ENCODE results near the gene CEP68.
"Not testable (repeated sequence)": the region's sequence is repeated elsewhere in the genome, so short reads cannot be mapped to it uniquely, and the experiment has no call there.

The CEP68 gene

GRCh38 chr2:65030476-65031332, 25.5 kb upstream of the CEP68 start:
- H4K20me1 ChIP-seq: no peaks in the 10 kb centered on the region
- no peak overlapping the region for H3K4me3 ChIP-seq
- peaks cover 50% of the 10 kb centered on the region for H3K4me1 ChIP-seq
- peak overlapping the region; percentile 63 for H3K4me2 ChIP-seq
- H3K9ac ChIP-seq: no peak overlapping the region
- H3K27me3 ChIP-seq: no peaks in the 10 kb centered on the region
- no peaks in the 10 kb centered on the region for H3K9me3 ChIP-seq
- H3K36me3 ChIP-seq: no peaks in the 10 kb centered on the region
- TF ChIP-seq Cebpa-rat (IDR thresholded peaks at IDR 0.05): no peak
- H3K27ac ChIP-seq: no peak overlapping the region

GRCh38 chr2:65031341-65032018, 24.7 kb upstream of the CEP68 start:
- no peaks in the 10 kb centered on the region for H4K20me1 ChIP-seq
- no peak overlapping the region for H3K4me3 ChIP-seq
- 0 out of 2 replicates have a peak, but pooled peaks have one; percentile 32 for TF ChIP-seq Cebpa-rat (IDR thresholded peaks at IDR 0.05)
- peaks cover 43% of the 10 kb centered on the region for H3K4me1 ChIP-seq
- H3K27ac ChIP-seq: no peak overlapping the region
- no peaks in the 10 kb centered on the region for H3K27me3 ChIP-seq
- H3K36me3 ChIP-seq: no peaks in the 10 kb centered on the region
- peak overlapping the region; percentile 63 for H3K4me2 ChIP-seq
- no peak overlapping the region for H3K9ac ChIP-seq
- H3K9me3 ChIP-seq: no peaks in the 10 kb centered on the region

- H4K20me1 ChIP-seq: no peaks in the 10 kb centered on the region
- no peak overlapping the region for H3K4me3 ChIP-seq
- H3K4me2 ChIP-seq: peak overlapping the region; percentile 63
- H3K27me3 ChIP-seq: no peaks in the 10 kb centered on the region
- TF ChIP-seq Cebpa-rat (IDR thresholded peaks at IDR 0.05): no peak
- 0 out of 2 replicates have a peak overlapping the region, but pooled peaks have one; percentile 37 for H3K9ac ChIP-seq
- no peaks in the 10 kb centered on the region for H3K9me3 ChIP-seq
- H3K36me3 ChIP-seq: 0 out of 2 replicates have a peak, but pooled peaks cover 1% of the 10 kb centered on the region
- peaks cover 34% of the 10 kb centered on the region for H3K4me1 ChIP-seq
- 0 out of 2 replicates have a peak overlapping the region, but pooled peaks have one; percentile 6 for H3K27ac ChIP-seq
These were observed 23.9 kb upstream of the CEP68 start for GRCh38 chr2:65032019-65032975.

GRCh38 chr2:65033178-65033577, 23.0 kb upstream of the CEP68 start:
- H3K4me2 ChIP-seq: no peak overlapping the region
- H4K20me1 ChIP-seq: no peaks in the 10 kb centered on the region
- H3K4me1 ChIP-seq: peaks cover 26% of the 10 kb centered on the region
- H3K27ac ChIP-seq: no peak overlapping the region
- H3K36me3 ChIP-seq: peaks cover 10% of the 10 kb centered on the region
- no peak overlapping the region for H3K9ac ChIP-seq
- no peaks in the 10 kb centered on the region for H3K9me3 ChIP-seq
- TF ChIP-seq Cebpa-rat (IDR thresholded peaks at IDR 0.05): no peak
- H3K4me3 ChIP-seq: no peak overlapping the region
- H3K27me3 ChIP-seq: no peaks in the 10 kb centered on the region

- not testable (repeated sequence) for H3K27ac ChIP-seq
These were observed 22.5 kb upstream of the CEP68 start for GRCh38 chr2:65033667-65034066.

DNA sequence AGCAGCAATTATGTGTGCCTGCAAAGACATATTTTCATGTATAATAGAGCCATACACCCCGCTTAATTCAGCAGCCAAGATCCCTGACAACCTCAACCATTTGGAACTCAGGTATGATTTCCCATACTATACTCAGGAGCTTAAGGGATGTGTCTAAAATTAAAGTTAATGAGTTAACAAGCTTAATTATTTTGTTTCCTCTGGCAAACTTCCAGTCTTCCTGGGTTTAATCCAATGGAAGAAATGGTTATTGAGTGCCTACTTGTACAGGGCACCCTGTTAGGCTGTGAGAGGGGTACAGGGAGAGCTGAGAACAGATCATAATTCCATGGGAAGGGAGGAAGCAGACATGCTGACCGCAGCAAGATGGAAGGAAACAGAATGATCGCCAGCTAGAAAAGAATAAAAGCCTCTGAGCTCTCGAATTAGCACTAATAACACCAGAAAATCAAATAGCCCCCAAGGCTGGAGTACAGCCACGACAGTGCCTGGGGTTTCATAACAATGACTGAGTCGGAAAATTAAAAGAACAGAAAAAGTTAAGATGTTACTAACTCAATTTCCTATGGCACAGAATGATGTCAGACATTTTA, 20.8 kb upstream of the CEP68 start:
- no peaks in the 10 kb centered on the region for H4K20me1 ChIP-seq
- TF ChIP-seq Cebpa-rat (IDR thresholded peaks at IDR 0.05): no peak
- no peak overlapping the region for H3K4me3 ChIP-seq
- peaks cover 24% of the 10 kb centered on the region for H3K4me1 ChIP-seq
- H3K9ac ChIP-seq: no peak overlapping the region
- no peak overlapping the region for H3K27ac ChIP-seq
- no peak overlapping the region for H3K4me2 ChIP-seq
- no peaks in the 10 kb centered on the region for H3K27me3 ChIP-seq
- no peaks in the 10 kb centered on the region for H3K9me3 ChIP-seq
- H3K36me3 ChIP-seq: peaks cover 25% of the 10 kb centered on the region

More at GRCh38 chr2:65033667-65034066, 22.5 kb upstream of the CEP68 start:
- H3K9me3 ChIP-seq, H3K4me3 ChIP-seq, H3K4me2 ChIP-seq, H3K27me3 ChIP-seq, H3K9ac ChIP-seq, H4K20me1 ChIP-seq: not testable (repeated sequence)
- Histone ChIP-seq H3K36me3 (peaks cover 15% of the 10 kb centered on the region), H3K4me1 (peaks cover 21% of the 10 kb centered on the region)

DNA sequence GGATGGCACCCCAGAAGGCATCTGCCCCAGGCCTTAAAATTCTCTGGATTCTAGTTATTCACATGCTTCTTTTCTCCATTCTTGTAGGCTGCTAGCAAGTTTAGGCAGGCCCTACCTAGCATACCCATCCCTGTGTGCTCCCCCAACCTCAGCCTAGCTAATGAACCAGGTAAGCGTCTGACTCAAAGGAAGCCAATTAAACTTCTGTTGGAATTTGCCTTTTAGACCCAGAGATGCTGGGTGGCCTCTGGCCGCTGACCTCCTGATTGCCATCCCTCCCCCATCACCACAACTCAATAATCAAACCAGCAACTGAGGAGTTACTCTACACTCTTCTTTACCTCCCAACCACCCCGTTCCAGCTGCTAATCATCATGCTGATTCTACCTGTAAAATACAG, 19.0 kb upstream of the CEP68 start:
- H3K4me3 ChIP-seq: no peak overlapping the region
- no peak overlapping the region for H3K27ac ChIP-seq
- H3K4me1 ChIP-seq: peaks cover 13% of the 10 kb centered on the region
- no peaks in the 10 kb centered on the region for H3K9me3 ChIP-seq
- no peak overlapping the region for H3K9ac ChIP-seq
- TF ChIP-seq Cebpa-rat (IDR thresholded peaks at IDR 0.05): no peak
- peaks cover 25% of the 10 kb centered on the region for H3K36me3 ChIP-seq
- H3K27me3 ChIP-seq: no peaks in the 10 kb centered on the region
- H4K20me1 ChIP-seq: no peaks in the 10 kb centered on the region
- H3K4me2 ChIP-seq: no peak overlapping the region

- no peak overlapping the region for H3K4me3 ChIP-seq
- no peak overlapping the region for H3K4me2 ChIP-seq
- peaks cover 33% of the 10 kb centered on the region for H3K36me3 ChIP-seq
These were observed 16.6 kb upstream of the CEP68 start for GRCh38 chr2:65039640-65040039.

More at GRCh38 chr2:65039640-65040039, 16.6 kb upstream of the CEP68 start:
- Histone ChIP-seq H3K9ac (no peak overlapping the region), H3K27ac (no peak overlapping the region), H3K9me3 (peaks cover 14% of the 10 kb centered on the region), H3K4me1 (peaks cover 30% of the 10 kb centered on the region), H4K20me1 (no peaks in the 10 kb centered on the region), H3K27me3 (no peaks in the 10 kb centered on the region)
- no peak for TF ChIP-seq Cebpa-rat (IDR thresholded peaks at IDR 0.05)

All from BLaER1 (cell line).